Breast epithelium (tissue), 3 donors: ENCODE results near the gene IKZF2.

Experiments used
- CTCF ChIP-seq, 3 donors: fragments of 450-650 bp; IDR thresholded peaks; one replicate each; pipeline ENCODE4 v1.5.1; 2016 to 2017; ENCODE audit warnings: antibody characterized with exemption in 3 of 3, mild to moderate bottlenecking in 3 of 3, moderate library complexity in 3 of 3
- POLR2A ChIP-seq: fragments of 450-650 bp; IDR thresholded peaks from one replicate; pipeline ENCODE4 v1.6.1; 2016; ENCODE audit warnings: antibody characterized with exemption, mild to moderate bottlenecking, moderate library complexity
- POLR2AphosphoS5 ChIP-seq, 3 donors: sonication (generic); formaldehyde crosslinking; IDR thresholded peaks; one replicate each; pipeline ENCODE4 v1.6.1; 2017; ENCODE audit warnings: antibody characterized with exemption in 3 of 3

GRCh38 chr2:212997526-212998020 is 153.8 kb downstream of the IKZF2 start:
- TF ChIP-seq POLR2AphosphoS5 (IDR thresholded peaks at IDR 0.05) (no peak), CTCF (IDR thresholded peaks at IDR 0.05) (no peak), POLR2A (no peak)
